ENCODE results near the gene SCAPER. TPM values are rescaled to one million over a fixed set of nuclear protein-coding genes. Genes with fewer than 3 reads are reported as not detected.

The SCAPER gene
- total RNA-seq, 4 donors from 2014 or later, result 18.7 to 22.4 (median 19.2) TPM

DNA sequence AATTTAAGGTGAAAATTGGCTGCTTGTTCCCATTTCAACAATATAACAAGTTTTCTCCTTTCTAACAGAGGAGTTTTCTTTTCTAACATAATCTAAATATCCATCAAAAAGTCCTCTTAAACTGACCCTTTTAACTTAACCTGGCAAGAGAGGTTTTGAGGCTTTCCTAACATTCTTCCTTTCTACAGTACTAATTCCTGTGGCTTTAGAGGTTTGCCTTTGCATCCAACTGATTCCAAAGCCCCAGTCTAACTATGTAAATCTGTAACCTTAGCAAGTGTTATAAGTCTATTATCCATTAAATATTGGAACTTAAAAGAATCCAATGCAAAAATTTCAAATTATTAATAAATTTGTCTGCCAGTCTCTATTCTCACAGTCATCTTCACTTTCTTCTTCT lies 434.4 kb downstream of the SCAPER start:
- H3K27ac ChIP-seq (replicated peaks in 1 of 4), result no peak overlapping the region
- H3K9me3 ChIP-seq, result no peaks in the 10 kb centered on the region
- TF ChIP-seq EP300 (IDR thresholded peaks at IDR 0.05) (no peak), POLR2AphosphoS5 (IDR thresholded peaks at IDR 0.05) (no peak), POLR2A (IDR thresholded peaks at IDR 0.05; ENCODE audit: low read depth) (no peak)
- TF ChIP-seq, protein P1, sequence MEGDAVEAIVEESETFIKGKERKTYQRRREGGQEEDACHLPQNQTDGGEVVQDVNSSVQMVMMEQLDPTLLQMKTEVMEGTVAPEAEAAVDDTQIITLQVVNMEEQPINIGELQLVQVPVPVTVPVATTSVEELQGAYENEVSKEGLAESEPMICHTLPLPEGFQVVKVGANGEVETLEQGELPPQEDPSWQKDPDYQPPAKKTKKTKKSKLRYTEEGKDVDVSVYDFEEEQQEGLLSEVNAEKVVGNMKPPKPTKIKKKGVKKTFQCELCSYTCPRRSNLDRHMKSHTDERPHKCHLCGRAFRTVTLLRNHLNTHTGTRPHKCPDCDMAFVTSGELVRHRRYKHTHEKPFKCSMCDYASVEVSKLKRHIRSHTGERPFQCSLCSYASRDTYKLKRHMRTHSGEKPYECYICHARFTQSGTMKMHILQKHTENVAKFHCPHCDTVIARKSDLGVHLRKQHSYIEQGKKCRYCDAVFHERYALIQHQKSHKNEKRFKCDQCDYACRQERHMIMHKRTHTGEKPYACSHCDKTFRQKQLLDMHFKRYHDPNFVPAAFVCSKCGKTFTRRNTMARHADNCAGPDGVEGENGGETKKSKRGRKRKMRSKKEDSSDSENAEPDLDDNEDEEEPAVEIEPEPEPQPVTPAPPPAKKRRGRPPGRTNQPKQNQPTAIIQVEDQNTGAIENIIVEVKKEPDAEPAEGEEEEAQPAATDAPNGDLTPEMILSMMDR (IDR thresholded peaks at IDR 0.05), result no peak
- DNase-seq (ENCODE audit: extremely low spot score), result no peak
- H3K4me3 ChIP-seq, result no peak overlapping the region
- H3K4me1 ChIP-seq, result no peaks in the 10 kb centered on the region
- intact Hi-C loops (cut with DNase I), result no loop called here
- no peaks in the 10 kb centered on the region for H3K27me3 ChIP-seq
- peaks cover 0 to 25% (median 18%) of the 10 kb centered on the region in 4 donors for H3K36me3 ChIP-seq

DNA sequence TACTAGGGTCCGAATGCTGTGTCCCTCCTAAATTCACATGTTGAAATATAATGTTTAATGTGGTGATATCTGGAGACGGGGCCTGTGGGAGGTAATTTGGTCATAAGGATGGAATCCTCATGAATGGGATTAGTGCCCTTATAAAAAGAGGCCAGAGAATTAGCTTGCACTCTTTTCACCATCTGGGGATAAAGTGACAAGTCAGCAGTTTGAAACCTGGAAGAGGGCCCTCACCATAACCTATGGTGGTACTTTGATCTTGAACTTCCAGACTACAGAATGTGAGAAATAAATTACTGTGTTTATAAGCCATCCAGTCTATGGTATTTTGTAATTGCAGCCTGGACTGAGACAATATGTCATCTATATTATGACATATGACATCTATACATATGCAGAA lies 436.4 kb downstream of the SCAPER start:
- 100% methylated on average over 2 of the region's 2 CpGs for WGBS
- Histone ChIP-seq H3K27ac (replicated peaks in 1 of 4) (no peak overlapping the region), H3K27me3 (no peaks in the 10 kb centered on the region), H3K9me3 (no peaks in the 10 kb centered on the region), H3K36me3 (peaks cover 0 to 25% (median 18%) of the 10 kb centered on the region in 4 donors), H3K4me3 (no peak overlapping the region), H3K4me1 (no peaks in the 10 kb centered on the region)
- no peak for DNase-seq (ENCODE audit: extremely low spot score)
- TF ChIP-seq EP300 (IDR thresholded peaks at IDR 0.05) (no peak), POLR2AphosphoS5 (IDR thresholded peaks at IDR 0.05) (no peak), POLR2A (IDR thresholded peaks at IDR 0.05; ENCODE audit: low read depth) (no peak)
- TF ChIP-seq, protein P1 (IDR thresholded peaks at IDR 0.05), result no peak
- intact Hi-C loops (cut with DNase I), result no loop called here

GRCh38 chr15:76467136-76467535 lies 438.0 kb downstream of the SCAPER start:
- H3K36me3 ChIP-seq, result peaks cover 0 to 25% (median 18%) of the 10 kb centered on the region in 4 donors
- TF ChIP-seq, protein P1 (IDR thresholded peaks at IDR 0.05), result no peak
- no peak for TF ChIP-seq POLR2A (IDR thresholded peaks at IDR 0.05; ENCODE audit: low read depth)
- no peak for TF ChIP-seq POLR2AphosphoS5 (IDR thresholded peaks at IDR 0.05)
- TF ChIP-seq EP300 (IDR thresholded peaks at IDR 0.05), result no peak
- 91% methylated on average over 1 of the region's 1 CpG for WGBS
- no peak for DNase-seq (ENCODE audit: extremely low spot score)
- no peaks in the 10 kb centered on the region for H3K9me3 ChIP-seq
- intact Hi-C loops (cut with DNase I), result no loop called here
- H3K4me1 ChIP-seq, result no peaks in the 10 kb centered on the region
- no peak overlapping the region for H3K27ac ChIP-seq (replicated peaks in 1 of 4)
- H3K27me3 ChIP-seq, result no peaks in the 10 kb centered on the region
- H3K4me3 ChIP-seq, result no peak overlapping the region

GRCh38 chr15:76465728-76466127 lies 439.4 kb downstream of the SCAPER start:
- Histone ChIP-seq H3K27me3 (no peaks in the 10 kb centered on the region), H3K9me3 (no peaks in the 10 kb centered on the region), H3K36me3 (peaks cover 0 to 22% (median 14%) of the 10 kb centered on the region in 4 donors), H3K4me3 (no peak overlapping the region), H3K4me1 (no peaks in the 10 kb centered on the region), H3K27ac (replicated peaks in 1 of 4) (no peak overlapping the region)
- no peak for DNase-seq (ENCODE audit: extremely low spot score)
- 92% methylated on average over 1 of the region's 1 CpG for WGBS
- intact Hi-C loops (cut with DNase I), result no loop called here
- no peak for TF ChIP-seq POLR2AphosphoS5 (IDR thresholded peaks at IDR 0.05)
- no peak for TF ChIP-seq EP300 (IDR thresholded peaks at IDR 0.05)
- TF ChIP-seq, protein P1 (IDR thresholded peaks at IDR 0.05), result no peak
- no peak for TF ChIP-seq POLR2A (IDR thresholded peaks at IDR 0.05; ENCODE audit: low read depth)

GRCh38 chr15:76464247-76464646 lies 440.9 kb downstream of the SCAPER start:
- Histone ChIP-seq H3K4me1 (no peaks in the 10 kb centered on the region), H3K27ac (replicated peaks in 1 of 4) (no peak overlapping the region), H3K27me3 (no peaks in the 10 kb centered on the region), H3K4me3 (no peak overlapping the region), H3K9me3 (no peaks in the 10 kb centered on the region), H3K36me3 (peaks cover 0 to 9% (median 3%) of the 10 kb centered on the region in 4 donors)
- TF ChIP-seq POLR2AphosphoS5 (IDR thresholded peaks at IDR 0.05) (no peak), POLR2A (IDR thresholded peaks at IDR 0.05; ENCODE audit: low read depth) (no peak), EP300 (IDR thresholded peaks at IDR 0.05) (no peak)
- TF ChIP-seq, protein P1 (IDR thresholded peaks at IDR 0.05), result no peak
- intact Hi-C loops (cut with DNase I), result no loop called here
- DNase-seq (ENCODE audit: extremely low spot score), result no peak
- WGBS, result 92% methylated on average over 2 of the region's 2 CpGs

All from esophagus muscularis mucosa (tissue), 4 donors.